Fibroblast of mammary gland (primary cell): ENCODE data around the gene DCUN1D3.
"Not testable (repeated sequence)": the region's sequence is repeated elsewhere in the genome, so short reads cannot be mapped to it uniquely, and the experiment has no call there.

Source experiments
- DNase-seq: peaks from one replicate; pipeline ENCODE4 v3.0.0-alpha.2; 2010; ENCODE audit warnings: low read depth
- H3K4me3 ChIP-seq: 2 replicates; pipeline ENCODE4 v1.5.1; 2011; ENCODE audit warnings: low read depth, mild to moderate bottlenecking, low read length, moderate library complexity; ENCODE audit not compliant: control insufficient read depth
- CTCF ChIP-seq: conservative IDR thresholded peaks from 2 replicates; pipeline ENCODE4 v1.5.1; 2011; ENCODE audit warnings: low read depth, low read length, inconsistent platforms; ENCODE audit not compliant: control insufficient read depth, insufficient read depth

DCUN1D3 gene

GRCh38 chr16:20900299-20901067 lies at the start of gene DCUN1D3, which contains the start of gene LYRM1:
Gene DCUN1D3 (minus strand): TSS chr16:20900358. CDS start chr16:20862538, 37,820 bp downstream.
Gene LYRM1 (plus strand): TSS chr16:20900771. CDS start chr16:20915556, 14,785 bp downstream.
- peak; percentile 99 for DNase-seq
- TF ChIP-seq CTCF, result no peak
- peak within 1 kb of the TSS; percentile 90 for H3K4me3 ChIP-seq

GRCh38 chr16:20949660-20950059 lies 49.5 kb upstream of the DCUN1D3 start:
- TF ChIP-seq CTCF, result no peak
- DNase-seq, result no peak
- no peak overlapping the region for H3K4me3 ChIP-seq

- H3K4me3 ChIP-seq, result no peak overlapping the region
- DNase-seq, result no peak
- no peak for TF ChIP-seq CTCF
These were observed 48.3 kb upstream of the DCUN1D3 start for GRCh38 chr16:20948444-20948843.

GRCh38 chr16:20946015-20946629 lies 46.0 kb upstream of the DCUN1D3 start:
- no peak for TF ChIP-seq CTCF
- no peak for DNase-seq

GRCh38 chr16:20945575-20945875 lies 45.4 kb upstream of the DCUN1D3 start:
- not testable (repeated sequence) for H3K4me3 ChIP-seq, DNase-seq

More at GRCh38 chr16:20946015-20946629, 46.0 kb upstream of the DCUN1D3 start:
- H3K4me3 ChIP-seq, result no peak overlapping the region

- no peak for TF ChIP-seq CTCF
- peak; percentile 31 for DNase-seq
These were observed 44.9 kb upstream of the DCUN1D3 start for GRCh38 chr16:20944861-20945574.

GRCh38 chr16:20942256-20942655 lies 42.1 kb upstream of the DCUN1D3 start:
- no peak for DNase-seq
- H3K4me3 ChIP-seq, result no peak overlapping the region
- no peak for TF ChIP-seq CTCF

More at GRCh38 chr16:20944861-20945574, 44.9 kb upstream of the DCUN1D3 start:
- H3K4me3 ChIP-seq, result no peak overlapping the region
